ENCODE results near the gene MPPED2. TPM values are rescaled to one million over a fixed set of nuclear protein-coding genes. Genes with fewer than 3 reads are reported as not detected.

Gene MPPED2
- not detected in 2 replicates for total RNA-seq

DNA sequence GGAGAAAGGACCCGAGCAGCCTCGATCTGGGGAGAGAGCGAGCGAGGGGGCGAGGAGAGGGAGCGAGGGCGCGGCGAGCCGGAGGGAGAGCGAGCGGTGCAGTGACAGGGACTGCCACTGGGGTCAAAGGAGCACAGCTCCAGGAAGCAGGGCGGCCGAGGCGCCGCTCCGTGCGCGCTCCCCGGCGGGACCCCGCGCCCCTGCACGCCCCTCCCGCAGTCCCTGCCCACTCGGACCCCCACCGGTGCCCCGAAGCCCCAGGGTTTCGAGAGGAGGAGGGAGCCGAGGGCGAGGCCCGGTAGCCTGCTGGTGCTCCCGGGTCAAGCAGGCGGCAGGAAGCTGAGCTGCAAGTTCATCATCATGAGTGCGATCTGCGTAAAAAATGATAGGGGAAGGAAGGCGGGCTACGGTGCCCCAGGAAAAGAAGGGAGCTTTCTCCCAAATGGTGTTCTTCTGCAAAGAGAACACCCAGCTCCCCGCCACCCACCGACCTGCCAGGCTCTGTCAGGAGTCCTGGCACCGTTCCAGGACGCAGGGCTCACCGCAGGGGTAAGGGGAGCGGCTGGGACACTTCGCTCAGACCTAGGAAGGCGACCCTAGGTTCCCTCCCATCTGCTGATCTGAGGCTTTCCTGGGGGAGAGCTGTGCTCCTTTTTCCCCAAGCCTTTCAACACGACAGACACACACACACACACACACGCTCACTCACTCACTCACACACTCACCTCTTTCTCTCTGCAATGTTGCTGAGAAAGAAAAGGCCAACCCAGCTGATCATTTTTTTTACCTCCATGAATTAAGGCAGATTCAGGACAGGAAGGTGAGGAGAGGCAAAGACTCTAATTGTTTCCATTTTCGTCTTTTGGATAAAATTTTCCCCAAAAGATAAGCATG, at the start of gene MPPED2:
Gene MPPED2, minus strand, starts transcription at position 103 of the 894 bp plus-strand sequence. CDS start 5,980 bp downstream, outside the sequence.

Data from cardiac atrium fibroblast (primary cell).